ENCODE measurements around the gene RALBP1.
"Not testable (repeated sequence)": the region's sequence is repeated elsewhere in the genome, so short reads cannot be mapped to it uniquely, and the experiment has no call there.

The RALBP1 gene

DNA sequence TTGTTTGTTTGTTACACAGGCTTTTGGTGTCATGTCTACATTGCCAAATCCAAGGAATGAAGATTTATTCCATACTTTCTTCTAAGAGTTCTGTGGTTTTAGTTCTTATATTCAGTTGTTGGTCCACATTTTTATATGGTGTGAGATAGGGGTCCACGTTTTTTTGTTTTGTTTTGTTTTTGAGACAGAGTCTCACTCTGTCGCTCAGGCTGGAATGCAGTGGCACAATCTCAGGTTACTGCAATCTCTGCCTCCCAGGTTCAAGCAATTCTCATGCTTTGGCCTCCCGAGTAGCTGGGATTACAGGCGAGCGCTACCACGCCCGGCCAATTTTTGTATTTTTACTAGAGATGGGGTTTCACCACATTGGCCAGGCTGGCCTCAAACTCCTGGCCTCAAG, 8.2 kb downstream of the RALBP1 start:
- in situ Hi-C loops (cut with HindIII; ENCODE audit: low sequenced_read_pairs): no loop called here
- DNase-seq (ENCODE audit: low read depth): no peak
- TF ChIP-seq, protein P1, sequence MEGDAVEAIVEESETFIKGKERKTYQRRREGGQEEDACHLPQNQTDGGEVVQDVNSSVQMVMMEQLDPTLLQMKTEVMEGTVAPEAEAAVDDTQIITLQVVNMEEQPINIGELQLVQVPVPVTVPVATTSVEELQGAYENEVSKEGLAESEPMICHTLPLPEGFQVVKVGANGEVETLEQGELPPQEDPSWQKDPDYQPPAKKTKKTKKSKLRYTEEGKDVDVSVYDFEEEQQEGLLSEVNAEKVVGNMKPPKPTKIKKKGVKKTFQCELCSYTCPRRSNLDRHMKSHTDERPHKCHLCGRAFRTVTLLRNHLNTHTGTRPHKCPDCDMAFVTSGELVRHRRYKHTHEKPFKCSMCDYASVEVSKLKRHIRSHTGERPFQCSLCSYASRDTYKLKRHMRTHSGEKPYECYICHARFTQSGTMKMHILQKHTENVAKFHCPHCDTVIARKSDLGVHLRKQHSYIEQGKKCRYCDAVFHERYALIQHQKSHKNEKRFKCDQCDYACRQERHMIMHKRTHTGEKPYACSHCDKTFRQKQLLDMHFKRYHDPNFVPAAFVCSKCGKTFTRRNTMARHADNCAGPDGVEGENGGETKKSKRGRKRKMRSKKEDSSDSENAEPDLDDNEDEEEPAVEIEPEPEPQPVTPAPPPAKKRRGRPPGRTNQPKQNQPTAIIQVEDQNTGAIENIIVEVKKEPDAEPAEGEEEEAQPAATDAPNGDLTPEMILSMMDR (IDR thresholded peaks at IDR 0.05; ENCODE audit: low read depth, low read length, missing control alignments): no peak
- H3K4me3 ChIP-seq (ENCODE audit: low read depth, low read length): no peak overlapping the region

DNA sequence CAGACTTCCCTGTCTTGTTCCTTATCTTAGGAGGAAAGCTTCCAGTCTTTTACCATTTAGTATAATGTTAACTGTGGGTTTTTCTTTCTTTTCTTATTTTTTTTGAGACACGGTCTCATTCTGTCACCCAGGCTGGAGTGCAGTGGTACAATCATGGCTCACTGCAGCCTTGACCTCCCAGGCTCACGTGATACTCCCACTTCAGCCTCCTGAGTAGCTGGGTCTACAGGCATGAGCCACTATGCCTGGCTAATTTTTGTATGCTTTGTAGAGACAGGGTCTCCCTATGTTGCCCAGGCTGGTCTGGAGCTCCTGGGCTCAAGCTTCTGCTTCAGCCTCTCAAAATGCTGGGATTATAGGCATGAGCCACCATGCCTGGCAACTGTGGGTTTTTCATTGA, 9.5 kb downstream of the RALBP1 start:
- in situ Hi-C loops (cut with HindIII; ENCODE audit: low sequenced_read_pairs); H3K4me3 ChIP-seq (ENCODE audit: low read depth, low read length); DNase-seq (ENCODE audit: low read depth): not testable (repeated sequence)

DNA sequence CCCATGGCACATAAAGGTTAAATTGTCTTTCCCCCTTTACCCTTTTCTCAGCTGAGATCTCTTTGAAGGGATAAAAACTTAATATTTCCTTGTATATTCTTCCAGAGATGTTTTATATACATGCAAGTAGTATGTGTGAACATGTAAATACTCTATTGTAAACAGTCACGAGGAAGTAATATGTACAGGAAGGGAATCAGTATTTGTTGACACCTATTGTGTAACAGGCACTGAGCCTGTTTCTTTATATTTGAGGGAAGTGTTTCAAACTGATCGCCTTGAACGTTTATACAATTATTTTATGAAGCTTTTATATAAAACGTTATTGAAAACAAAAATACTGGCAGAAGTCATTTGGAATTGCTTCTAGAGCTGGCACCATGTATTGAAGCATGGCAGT, 13.2 kb downstream of the RALBP1 start:
- TF ChIP-seq, protein P1 (IDR thresholded peaks at IDR 0.05; ENCODE audit: low read depth, low read length, missing control alignments): no peak
- no peak overlapping the region for H3K4me3 ChIP-seq (ENCODE audit: low read depth, low read length)
- DNase-seq (ENCODE audit: low read depth): no peak
- in situ Hi-C loops (cut with HindIII; ENCODE audit: low sequenced_read_pairs): no loop called here

DNA sequence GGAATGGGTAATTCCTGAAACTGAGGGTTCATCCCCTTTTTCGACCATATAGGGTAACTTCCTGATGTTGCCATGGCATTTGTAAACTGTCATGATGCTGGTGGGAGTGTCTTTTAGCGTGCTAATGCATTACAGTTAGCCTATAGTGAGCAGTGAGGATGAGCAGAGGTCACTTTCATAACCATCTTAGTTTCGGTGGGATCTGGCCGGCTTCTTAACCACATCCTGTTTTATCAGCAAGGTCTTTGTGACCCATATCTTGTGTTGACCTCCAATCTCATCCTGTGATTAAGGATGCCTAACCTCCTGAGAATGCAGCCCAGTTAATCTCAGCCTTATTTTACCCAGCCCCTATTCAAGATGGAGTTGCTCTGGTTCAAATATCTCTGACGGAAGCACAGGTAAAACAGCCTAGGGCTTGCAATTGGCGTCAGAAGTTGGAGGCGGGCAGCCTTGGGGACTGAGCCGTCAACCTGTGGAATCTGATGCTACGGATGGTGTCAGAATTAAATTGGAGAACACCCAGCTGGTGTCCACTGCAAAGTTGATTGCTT, 19.5 kb downstream of the RALBP1 start:
- no peak for DNase-seq (ENCODE audit: low read depth)
- H3K4me3 ChIP-seq (ENCODE audit: low read depth, low read length): no peak overlapping the region
- TF ChIP-seq, protein P1 (IDR thresholded peaks at IDR 0.05; ENCODE audit: low read depth, low read length, missing control alignments): no peak
- in situ Hi-C loops (cut with HindIII; ENCODE audit: low sequenced_read_pairs): no loop called here

DNA sequence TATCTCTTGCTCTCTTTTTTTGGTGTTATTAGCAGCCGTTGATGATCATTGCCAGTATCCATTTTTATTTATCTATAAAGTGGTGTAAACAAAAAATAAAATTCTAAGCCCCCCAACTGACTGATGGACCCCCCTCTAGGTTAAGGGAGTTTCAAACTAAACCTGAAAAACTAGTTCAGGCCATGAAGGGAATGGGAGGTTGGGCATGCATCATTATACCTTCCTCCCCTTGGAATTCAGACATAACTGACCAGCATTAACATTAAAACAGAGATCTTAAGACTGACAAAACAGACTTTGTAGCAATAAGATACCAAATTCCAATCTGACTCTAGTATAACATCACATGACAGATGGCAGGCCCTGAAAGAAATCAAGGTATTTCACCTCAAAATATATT, 20.2 kb downstream of the RALBP1 start:
- no peak overlapping the region for H3K4me3 ChIP-seq (ENCODE audit: low read depth, low read length)
- in situ Hi-C loops (cut with HindIII; ENCODE audit: low sequenced_read_pairs): no loop called here
- DNase-seq (ENCODE audit: low read depth): no peak
- TF ChIP-seq, protein P1 (IDR thresholded peaks at IDR 0.05; ENCODE audit: low read depth, low read length, missing control alignments): no peak

DNA sequence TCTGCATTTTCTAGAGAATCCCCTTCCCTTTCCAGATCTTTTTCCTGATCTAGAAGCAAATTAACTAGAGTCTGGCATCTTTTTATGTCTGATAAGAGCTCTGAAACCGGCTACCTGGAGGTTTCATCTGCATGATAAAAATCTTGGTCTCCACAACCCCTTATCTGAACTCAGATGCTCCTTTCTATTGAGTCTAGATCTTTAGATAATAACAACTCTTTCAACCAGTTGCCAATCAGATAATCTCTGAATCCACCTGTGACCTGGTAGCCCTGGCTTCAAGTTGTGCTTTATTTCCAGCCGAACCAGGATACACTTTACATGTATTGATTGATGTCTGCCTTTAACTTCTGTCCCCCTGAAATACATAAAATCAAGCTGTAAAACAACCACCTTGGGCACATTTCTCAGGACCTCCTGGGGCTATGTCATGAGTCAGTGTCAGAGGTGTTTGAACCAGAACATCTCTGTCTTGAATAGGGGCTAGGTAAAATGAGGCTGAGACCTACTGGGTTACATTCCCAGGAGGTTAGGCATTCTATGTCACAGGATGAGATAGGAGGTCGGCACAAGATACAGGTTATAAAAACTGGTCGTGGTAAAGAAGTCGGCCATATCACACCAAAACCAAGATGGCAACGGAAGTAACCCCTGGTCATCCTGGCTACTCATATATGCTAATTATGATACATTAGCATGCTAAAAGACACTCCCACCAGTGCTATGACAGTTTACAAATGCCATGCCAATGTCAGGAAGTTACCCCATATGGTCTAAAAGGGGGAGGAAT, 20.8 kb downstream of the RALBP1 start:
- in situ Hi-C loops (cut with HindIII; ENCODE audit: low sequenced_read_pairs): no loop called here
- no peak for DNase-seq (ENCODE audit: low read depth)
- no peak overlapping the region for H3K4me3 ChIP-seq (ENCODE audit: low read depth, low read length)
- TF ChIP-seq, protein P1 (IDR thresholded peaks at IDR 0.05; ENCODE audit: low read depth, low read length, missing control alignments): no peak

DNA sequence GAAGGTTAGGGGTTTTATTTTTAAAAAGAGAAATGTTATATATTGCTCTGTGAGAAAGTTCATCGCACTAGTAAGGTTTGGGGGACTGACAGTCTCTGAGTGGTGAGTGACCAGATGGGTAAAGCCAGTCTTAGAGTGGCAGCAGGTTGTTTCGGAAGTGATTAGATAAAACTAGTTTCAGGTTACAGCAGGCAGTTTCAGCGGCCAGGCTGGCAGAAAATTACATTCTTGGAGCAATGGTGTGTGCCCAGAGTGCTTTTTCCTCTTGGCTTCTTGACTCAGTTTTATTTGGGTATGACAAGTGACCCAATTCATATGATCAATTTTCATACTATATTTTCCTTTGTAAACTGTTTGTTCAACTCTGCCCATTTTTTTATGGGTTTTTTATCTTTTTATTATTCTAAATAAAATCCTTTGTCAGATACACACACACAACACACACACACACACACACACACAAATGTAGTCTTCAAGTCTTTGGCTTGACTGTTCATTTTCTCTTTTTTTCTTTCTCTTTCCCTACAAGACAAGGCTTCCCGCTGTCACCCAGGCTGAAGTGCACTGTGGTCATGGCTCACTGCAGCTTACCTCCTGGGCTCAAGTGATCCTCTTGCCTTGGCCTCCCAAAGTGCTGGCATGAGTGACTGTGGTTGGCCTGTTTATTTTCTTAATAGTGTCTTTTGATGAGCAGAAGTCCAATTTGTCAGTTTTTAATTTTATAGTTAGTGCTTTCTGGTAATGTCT, 30.9 kb downstream of the RALBP1 start:
- TF ChIP-seq, protein P1 (IDR thresholded peaks at IDR 0.05; ENCODE audit: low read depth, low read length, missing control alignments): no peak
- in situ Hi-C loops (cut with HindIII; ENCODE audit: low sequenced_read_pairs): no loop called here
- peak; percentile 11 for DNase-seq (ENCODE audit: low read depth)
- H3K4me3 ChIP-seq (ENCODE audit: low read depth, low read length): no peak overlapping the region

Data from astrocyte of the cerebellum (primary cell).